GM18505 (cell line): ENCODE measurements around the gene PPIA.

Experiments
- ATAC-seq: cut with Tn5 transposase; IDR thresholded peaks from one replicate; pipeline ENCODE4 v1.9.1; 2021; ENCODE audit not compliant: unreplicated experiment
- POLR2A ChIP-seq: IDR thresholded peaks from 4 replicates; pipeline ENCODE4 v1.6.1; 2011; ENCODE audit warnings: borderline replicate concordance; ENCODE audit not compliant: insufficient read depth, insufficient read length; ENCODE audit errors: extremely low read depth

Gene PPIA

DNA sequence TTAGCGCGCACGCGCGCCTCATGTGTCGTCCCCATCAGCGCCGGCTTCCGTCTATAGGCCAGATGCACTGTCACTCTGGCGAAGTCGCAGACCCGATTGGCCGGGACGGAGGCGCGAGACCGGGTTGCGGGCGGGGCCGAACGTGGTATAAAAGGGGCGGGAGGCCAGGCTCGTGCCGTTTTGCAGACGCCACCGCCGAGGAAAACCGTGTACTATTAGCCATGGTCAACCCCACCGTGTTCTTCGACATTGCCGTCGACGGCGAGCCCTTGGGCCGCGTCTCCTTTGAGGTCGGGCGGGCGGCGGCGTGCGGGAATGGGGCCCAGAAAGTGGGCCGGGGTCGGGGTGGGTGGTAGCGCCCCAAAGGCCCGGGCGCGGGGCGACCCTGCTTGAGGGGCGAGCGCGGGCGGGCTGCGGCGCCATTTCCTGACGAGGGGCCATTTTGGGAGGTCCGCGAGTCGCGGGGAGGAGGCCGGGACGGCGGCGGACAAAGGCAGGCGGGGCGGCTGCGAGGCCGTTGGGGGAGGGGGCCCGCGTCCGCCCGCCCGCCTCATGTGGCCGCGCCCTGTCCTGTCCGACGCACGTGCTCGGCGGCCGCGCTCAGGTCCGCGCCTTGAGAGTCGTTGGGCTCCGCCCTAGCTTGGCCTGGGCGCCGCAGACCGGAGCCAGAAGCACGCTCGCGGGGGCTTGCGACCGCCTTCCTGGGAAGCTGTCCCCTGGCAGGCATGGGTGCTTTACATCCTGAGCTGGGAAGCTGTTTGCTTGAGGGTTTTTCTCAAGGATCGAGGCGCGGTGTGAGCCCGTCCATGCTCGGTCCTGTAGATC, at the start of gene PPIA:
TSS of gene PPIA (plus strand) at position 178 of the 825 bp plus-strand sequence. CDS start at position 222, 44 bp downstream.
- ATAC-seq: peak; percentile 86
- TF ChIP-seq POLR2A: peak; percentile 98

DNA sequence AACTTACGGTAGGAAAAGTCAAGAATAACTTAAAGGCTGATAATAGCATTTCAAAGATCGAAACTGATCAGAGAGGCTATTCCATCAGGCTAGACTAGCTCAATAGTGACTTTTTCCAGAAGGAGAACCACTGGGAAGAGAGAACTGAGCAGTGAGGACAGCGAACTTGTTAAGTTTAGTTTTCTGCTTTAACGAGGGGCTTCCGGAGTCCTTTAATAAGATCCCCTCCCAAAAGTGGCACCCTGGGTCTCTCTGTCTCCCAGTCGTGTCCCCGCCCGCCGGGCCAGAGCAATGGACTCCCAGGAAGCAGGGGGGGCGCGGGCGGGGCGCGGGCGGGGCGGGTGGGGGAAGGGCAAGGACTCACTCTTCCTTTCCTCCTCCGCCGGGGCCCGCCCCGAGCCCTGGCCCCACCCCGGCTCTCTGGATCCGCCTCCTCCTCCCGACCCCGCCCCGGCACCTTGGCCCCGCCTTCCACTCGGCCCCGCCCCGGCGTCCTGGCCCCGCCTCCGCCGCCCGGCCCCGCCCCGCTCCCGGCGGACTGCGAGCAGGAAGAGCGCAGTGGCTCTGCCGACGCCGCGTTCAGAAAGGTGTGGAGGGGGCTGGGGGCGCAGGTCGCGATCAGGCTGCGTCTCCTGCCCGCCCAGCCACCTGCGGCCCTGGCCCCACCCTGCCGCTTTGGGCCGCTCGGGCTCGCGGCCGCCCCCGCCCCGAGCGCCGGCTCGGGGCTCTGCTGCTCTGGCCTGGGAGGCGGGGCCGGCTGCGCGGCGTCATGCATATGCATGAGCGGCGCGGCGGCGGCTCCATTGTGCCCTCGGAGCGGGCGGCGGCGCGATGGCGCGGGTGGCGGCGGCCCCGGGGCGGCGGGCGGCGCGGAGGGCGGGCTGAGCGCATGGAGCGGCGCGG, 48.2 kb upstream of the PPIA start, which contains the start of gene ZMIZ2:
TSS of gene ZMIZ2 (plus strand) at position 803 of the 903 bp plus-strand sequence. CDS start 7,403 bp downstream, outside the sequence.
- peak; percentile 67 for ATAC-seq
- TF ChIP-seq POLR2A: peak; percentile 61

DNA sequence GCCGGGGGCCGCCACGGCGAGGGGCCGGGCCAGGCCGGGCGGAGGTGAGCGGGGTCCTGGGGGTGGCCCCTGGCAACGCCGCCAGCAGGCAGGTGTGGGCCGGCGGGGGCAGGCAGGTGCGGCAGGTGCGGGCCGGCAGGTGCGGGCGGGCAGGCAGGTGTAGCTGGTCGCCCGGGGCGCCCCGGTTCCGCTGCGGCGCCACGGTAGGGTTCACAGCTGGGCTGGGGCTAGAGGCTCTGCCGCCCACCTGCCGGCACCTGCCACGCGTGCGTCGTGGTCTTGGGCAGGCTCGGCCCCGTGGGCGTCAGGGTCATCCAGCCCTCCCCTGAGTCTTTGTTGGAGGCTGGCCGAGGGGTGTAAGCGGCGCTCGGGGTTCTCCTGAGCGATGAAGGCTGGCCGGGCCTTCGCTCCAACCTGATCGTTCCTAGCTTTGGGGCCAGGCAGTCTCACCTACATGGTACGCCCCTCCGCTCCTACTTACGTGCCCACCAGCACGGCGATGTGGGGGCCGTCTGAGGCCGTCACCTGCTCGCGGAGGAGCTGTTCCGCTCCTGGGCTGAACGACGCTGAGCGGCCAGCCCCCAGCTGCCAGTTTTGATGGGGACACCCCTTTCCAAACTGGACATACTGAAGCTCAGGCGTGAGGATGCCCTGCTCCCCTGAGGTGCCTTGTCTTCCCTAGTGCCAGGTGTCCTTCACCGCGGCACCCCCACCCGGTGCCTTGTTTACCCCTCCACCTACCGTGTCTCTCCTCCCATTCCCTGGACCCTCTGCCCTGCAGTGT, 47.3 kb upstream of the PPIA start:
- ATAC-seq: peak; percentile 9
- TF ChIP-seq POLR2A: no peak

DNA sequence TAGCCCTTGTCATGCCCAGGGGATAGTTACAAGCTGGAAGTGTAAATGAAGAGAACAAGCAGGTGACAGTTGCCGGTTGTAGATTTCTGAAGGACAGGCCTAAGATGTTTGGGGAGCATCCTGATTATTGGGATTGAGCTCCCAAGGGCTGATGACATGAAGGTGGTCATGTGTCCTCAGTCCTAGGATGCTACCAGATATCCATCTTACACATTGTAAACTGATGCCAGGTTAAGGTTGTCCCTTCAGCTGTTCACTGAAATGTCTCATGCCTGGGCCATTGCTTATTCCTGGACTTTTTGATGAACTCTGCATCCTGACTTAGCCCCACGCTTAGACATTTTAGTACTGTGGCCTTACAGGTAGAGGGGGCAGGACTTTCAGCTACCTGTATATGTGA, 46.5 kb upstream of the PPIA start:
- no peak for ATAC-seq
- no peak for TF ChIP-seq POLR2A

DNA sequence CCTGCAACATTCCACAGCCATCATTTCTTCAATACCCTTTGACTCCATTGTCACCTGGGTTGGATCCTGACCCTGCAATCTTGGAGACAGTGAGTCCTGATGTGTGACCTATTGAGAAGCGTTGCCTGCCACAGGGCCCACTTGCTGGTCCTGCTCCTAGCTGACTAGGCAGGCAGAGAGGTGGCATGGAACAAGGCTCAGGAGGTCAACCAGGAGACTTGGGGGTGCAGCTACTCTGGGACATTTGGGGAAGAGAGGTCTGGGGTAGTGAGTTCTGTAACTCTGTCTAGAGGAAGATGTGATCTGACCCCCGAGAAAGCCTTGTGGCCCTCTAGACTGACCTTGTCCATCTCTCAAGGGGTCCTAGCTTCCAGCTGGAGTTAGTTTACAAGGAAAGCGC, 46.1 kb upstream of the PPIA start:
- ATAC-seq: no peak
- TF ChIP-seq POLR2A: no peak

DNA sequence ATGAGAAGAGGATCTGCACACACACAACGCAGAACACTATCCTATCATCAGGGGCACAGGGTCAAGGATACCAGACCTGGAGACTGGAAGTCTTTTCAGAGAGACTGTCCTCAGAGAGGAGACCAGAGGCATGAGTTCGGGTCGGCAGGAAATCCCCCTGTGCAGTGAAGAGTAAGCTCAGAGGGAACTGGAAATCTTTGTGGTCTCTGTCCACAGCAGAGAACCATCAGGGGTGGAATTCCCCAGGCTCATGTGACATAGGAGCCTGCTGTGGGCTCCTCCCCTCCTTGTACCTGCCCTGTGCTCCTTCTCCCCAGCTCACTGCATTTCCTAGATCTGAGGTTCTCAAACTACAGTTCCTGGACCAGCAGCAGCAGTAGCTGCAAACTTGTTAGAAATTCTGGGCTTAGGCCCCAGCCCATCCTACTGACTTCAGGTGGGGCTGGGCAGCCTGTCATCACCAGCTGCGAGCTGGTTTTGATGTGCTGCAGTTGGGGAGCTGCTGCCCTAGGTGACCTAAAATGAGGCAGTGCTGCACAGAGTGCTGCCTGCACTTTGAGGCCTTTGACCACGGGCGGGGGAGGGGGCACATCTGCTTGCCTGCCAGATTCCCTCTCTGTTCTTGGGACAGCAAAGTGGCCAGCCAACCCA, 45.4 kb upstream of the PPIA start:
- peak; percentile 58 for TF ChIP-seq POLR2A
- ATAC-seq: peak; percentile 49

DNA sequence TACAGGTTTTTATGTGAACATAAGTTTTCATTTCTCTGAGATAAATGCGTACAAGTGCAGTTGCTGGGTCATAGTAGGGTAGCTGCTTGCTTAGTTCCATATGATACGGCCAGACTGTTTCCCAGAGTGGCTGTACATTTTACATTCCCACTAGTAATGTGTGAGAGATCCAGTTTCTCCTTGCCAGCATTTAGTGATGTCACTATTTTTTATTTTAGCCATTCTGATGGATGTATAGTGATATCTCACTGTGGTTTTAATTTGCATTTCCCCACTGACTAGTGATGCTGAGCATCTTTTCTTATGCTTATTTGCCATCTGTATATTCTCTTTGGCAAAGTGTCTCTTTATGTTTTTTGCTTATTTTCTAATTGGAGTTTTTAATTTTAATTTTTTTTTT, 43.7 kb upstream of the PPIA start:
- ATAC-seq: no peak
- no peak for TF ChIP-seq POLR2A

DNA sequence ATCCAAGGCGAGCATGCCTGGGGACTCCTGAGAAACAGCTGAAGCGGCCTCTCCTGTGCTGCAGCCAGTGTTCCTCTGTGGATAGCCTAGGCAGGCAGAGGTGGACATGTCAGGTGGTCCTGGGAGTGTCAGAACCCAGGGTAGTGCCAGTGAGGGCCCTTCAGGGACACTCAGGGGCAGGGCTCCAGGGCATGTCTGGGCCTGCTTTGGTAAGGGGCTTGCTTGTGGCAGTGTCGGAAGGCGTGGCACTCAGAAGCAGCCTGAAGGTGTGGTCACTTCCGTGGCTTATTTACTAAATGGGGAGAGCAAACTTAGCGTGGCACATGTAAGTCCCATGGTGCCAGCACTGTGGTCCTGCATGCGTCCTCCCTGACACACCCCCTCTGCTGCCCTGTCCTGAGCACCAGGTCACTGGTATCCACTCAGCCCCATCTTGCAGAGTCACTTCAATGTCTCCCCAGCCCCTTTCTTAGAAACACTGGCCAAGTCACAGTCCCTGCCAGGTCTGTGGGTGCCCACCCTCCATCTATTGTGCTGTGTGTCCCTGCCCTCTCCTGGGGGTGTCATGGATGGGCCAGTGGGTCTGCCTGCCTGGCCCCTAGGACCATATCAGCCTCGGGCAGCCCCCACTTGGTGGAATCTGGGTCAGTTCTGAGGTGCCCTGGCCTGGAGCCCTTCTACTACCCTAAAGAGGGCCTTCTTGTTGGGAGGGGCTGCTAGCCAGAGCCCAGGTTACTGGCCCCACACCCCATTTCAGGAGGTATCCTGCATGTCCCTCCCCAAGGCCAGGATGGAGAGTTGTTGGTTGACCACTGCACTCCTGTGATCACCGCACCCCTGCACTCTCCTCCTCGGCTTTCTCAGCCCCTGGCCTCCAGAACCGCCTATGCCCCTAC, 41.4 kb upstream of the PPIA start:
- no peak for TF ChIP-seq POLR2A
- no peak for ATAC-seq

DNA sequence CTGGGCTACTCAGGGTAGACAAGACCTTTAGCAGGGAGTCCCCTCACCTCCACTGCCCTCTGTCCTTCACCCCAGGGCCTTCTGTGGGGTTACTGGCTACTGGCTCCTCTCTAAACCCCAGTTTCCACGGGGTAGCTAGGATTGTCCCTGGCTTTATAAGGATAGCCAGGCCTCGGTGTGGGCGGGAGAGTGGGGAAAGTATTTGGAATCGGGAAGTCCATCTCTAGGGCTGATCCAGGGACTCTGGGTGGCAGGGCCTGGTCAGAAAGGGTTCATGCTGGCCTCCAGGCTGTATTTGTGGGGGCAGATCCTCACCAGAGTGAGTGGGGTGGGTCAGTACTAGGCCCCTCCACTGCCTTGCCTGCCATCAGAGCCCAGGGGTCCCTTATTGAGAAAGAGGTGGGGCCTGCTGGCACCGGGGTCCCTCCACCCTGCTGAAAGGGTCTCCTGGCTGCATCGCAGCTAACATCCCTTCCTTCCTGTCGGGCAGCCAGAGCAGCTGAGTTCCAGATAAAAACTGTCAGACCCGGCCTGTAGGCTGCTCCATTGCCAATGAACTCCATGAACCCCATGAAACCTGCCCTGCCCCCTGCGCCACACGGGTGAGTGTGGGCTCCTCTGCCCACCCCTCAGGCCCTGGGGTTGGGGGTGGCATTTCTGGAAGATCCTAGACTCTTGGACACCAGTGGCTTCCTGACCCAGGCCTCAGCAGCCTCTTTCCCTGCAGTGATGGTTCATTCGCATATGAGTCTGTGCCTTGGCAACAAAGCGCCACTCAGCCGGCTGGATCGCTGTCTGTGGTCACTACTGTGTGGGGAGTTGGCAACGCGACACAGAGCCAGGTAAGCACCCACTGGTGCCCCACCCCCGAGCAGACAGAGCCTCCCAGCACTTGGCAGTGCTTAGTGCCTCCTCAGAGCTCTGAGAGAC, 40.5 kb upstream of the PPIA start:
- no peak for TF ChIP-seq POLR2A
- no peak for ATAC-seq

DNA sequence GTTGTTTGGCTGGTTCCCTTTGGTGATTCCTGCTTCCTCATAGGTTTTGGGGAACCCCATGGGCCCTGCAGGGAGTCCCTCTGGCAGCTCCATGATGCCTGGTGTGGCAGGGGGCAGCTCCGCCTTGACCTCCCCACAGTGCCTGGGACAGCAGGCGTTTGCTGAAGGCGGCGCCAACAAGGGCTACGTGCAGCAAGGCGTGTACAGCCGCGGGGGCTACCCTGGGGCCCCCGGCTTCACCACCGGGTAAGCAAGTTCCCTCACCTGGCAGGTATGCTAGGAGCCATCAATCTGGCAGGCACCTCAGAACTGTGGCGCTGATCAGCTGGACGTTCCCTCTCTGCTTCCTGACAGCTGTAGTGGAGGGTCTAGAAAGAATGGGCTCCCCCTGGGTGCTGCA, 39.6 kb upstream of the PPIA start:
- TF ChIP-seq POLR2A: no peak
- no peak for ATAC-seq

DNA sequence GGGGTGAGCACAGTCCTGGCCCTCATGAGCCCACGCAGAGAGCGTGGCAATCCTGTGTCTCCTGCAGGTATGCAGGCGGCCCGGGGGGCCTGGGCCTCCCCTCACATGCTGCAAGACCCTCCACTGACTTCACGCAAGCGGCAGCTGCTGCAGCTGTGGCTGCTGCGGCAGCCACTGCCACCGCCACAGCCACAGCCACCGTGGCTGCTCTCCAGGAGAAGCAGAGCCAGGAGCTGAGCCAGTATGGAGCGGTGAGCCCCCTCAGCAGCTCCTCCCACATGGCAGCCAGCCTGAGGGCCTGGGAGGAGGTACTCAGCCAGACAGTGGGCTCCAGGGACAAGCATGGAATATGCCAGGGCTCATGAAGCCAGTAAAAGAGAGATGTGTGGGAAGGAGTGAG, 39.2 kb upstream of the PPIA start:
- TF ChIP-seq POLR2A: no peak
- ATAC-seq: no peak
